Activated gamma-delta T cell (primary cell): ENCODE results near the gene BPIFB2.

Source experiments
- DNase-seq: peaks from one replicate; lab custom pipeline; 2025; lab: John Stamatoyannopoulos, UW

Gene BPIFB2

GRCh38 chr20:33005908-33006775 lies 1.4 kb upstream of the BPIFB2 start:
- DNase-seq = no peak

DNA sequence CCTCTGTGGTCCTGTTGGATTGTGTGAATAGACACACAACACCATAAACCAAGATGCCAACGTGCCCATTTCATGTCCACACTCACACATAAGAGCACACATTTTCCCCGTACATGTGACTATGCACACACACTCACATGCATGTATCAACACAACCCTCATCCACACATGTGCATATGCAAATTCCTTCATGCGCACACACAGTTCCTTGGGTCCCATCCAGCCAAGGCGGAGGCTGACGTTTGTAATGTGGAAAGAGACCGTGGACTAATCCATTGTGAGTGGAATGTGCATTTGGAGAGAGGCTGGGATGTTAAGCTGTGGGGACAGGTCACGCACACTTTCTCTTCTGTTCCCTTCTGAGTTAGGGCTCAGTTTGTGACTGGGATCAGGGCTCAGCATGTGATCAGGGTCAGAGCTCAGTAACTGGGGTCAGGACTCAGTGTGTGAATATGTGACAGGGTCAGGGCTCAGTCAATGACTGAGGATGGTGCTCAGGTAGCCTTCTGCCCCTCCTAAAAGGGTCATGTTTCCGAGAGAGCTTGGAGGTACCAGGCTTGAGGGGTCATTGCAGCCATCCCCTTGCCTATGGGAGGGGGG lies 628 bp upstream of the BPIFB2 start:
- DNase-seq = no peak

DNA sequence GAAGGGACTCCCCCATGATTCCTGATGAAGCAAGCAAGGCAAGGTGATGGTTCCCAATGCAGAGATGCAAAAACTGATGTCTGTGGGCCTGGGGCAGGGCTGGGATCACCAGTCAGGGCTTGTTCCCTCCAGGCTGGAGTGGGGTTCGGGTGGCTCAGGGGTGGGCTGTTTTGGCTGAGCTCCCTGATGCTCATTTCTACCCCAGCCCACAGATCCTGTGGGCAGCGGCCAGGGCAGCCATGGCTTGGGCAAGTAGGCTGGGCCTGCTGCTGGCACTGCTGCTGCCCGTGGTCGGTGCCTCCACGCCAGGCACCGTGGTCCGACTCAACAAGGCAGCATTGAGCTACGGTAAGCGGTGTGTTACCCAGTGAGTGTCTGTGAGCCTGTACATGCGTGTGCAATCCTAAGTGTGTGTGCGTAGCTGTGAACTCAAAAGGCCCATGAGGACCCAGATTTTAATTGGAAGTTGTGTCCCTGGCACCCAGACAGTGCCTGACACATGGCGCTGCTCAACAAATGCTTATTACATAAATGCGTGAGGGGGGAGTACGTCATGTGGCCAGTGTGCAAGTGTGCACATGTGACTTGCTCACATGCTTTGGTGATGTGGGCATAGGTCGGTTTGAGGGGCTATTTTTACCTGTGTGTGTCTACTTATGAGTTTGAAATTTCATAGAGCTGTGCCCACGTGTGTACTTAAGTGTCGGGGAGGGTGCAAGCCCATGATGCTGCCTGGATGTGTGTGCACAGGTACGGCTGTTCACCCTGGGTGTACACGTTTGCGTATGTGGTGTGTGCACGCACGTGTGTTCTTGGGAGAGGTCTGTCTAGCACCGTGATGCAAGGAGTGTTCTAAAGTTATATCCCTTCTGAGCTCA lies 1.1 kb downstream of the BPIFB2 start:
- no peak for DNase-seq

GRCh38 chr20:33009214-33010132 lies 2.0 kb downstream of the BPIFB2 start:
- no peak for DNase-seq

- no peak for DNase-seq
Observed at GRCh38 chr20:33010133-33010504, 2.6 kb downstream of the BPIFB2 start.

DNA sequence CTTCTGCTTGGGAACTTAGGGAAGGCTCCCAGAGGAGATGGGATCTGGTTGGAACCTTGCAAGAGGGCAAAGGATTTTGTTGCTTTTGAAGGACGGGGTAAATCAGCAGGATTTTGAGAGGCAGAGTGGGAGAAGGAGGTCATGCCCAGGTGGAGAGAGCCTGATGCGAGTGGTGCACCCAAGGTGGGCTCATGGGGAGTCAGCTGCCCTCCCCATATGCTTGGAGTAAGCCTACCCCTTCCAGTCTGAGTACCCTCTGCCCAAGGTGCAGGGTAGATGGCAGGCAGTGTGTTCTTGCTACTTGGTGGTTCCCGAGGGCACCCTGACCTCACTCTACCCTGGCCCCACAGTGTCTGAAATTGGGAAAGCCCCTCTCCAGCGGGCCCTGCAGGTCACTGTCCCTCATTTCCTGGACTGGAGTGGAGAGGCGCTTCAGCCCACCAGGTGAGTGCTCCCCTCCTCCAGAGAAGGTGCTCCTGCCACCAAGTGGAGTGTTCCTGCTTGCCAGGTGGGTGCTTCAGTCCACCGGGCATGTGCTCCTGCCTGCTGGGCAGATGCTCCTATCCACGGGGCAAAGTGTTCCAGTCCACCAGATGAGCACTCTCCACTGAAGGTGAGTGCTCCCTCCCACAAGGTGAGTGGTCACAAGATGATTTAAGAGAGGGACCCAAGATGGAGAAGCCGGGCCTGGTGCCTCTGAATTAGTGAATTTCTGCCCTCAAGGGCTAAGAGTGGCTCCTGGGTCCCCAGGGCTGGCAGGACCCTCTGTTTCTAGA lies 3.4 kb downstream of the BPIFB2 start:
- no peak for DNase-seq

GRCh38 chr20:33012327-33013189 lies 5.1 kb downstream of the BPIFB2 start:
- DNase-seq = no peak

- DNase-seq = no peak
Observed at GRCh38 chr20:33013701-33014326, 6.3 kb downstream of the BPIFB2 start.

GRCh38 chr20:33014336-33015113 lies 7.0 kb downstream of the BPIFB2 start:
- no peak for DNase-seq

- no peak for DNase-seq
Observed at GRCh38 chr20:33015114-33015484, 7.6 kb downstream of the BPIFB2 start.

GRCh38 chr20:33015700-33016580 lies 8.4 kb downstream of the BPIFB2 start:
- no peak for DNase-seq

GRCh38 chr20:33016581-33017109 lies 9.1 kb downstream of the BPIFB2 start:
- no peak for DNase-seq

DNA sequence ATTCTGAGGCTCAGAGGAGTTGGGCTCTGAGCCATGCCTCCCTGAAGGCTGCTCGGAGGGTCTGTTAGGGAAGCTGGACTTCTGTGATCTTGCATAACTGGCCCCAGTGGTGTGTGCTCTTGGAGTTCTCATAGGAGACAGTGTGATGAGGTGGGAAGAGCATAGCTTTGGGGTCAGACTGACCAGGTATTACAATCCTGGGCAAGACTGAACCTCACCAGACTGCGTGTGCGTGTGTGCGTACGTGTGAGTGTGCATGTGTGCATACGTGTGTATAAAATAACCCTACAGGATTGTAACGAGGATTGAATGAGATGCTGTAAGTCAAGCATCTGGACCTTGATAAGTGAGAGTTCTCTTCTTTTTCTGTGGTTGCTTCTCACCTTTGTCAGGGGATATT lies 10.0 kb downstream of the BPIFB2 start:
- no peak for DNase-seq

DNA sequence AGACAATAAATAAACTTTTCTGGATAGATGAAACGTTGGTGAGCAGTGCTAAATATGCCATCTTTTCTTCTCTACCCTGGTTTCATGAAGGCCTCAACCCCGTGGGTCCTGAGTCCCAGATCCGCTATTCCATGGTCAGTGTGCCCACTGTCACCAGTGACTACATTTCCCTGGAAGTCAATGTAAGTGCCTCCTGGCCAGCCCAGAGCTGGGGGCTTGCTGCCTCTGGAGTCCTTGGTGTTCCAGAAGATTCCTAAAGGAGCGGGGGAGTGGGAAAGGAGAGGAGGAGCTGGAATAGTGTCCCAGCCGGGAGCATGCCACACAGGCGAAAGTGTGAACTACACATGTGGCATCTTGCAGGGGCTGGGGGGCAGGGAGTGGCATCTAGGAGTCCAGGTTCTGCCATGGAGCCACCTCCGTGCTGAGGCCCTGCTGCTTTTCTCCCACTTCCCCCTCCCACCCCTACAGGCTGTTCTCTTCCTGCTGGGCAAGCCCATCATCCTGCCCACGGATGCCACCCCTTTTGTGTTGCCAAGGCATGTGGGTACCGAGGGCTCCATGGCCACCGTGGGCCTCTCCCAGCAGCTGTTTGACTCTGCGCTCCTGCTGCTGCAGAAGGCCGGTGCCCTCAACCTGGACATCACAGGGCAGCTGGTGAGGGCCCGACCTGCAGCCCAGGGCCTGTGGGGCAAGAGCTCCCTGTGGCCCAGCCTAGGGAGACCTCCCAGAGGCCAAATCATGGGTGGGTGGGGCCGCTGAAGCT lies 10.8 kb downstream of the BPIFB2 start:
- no peak for DNase-seq

DNA sequence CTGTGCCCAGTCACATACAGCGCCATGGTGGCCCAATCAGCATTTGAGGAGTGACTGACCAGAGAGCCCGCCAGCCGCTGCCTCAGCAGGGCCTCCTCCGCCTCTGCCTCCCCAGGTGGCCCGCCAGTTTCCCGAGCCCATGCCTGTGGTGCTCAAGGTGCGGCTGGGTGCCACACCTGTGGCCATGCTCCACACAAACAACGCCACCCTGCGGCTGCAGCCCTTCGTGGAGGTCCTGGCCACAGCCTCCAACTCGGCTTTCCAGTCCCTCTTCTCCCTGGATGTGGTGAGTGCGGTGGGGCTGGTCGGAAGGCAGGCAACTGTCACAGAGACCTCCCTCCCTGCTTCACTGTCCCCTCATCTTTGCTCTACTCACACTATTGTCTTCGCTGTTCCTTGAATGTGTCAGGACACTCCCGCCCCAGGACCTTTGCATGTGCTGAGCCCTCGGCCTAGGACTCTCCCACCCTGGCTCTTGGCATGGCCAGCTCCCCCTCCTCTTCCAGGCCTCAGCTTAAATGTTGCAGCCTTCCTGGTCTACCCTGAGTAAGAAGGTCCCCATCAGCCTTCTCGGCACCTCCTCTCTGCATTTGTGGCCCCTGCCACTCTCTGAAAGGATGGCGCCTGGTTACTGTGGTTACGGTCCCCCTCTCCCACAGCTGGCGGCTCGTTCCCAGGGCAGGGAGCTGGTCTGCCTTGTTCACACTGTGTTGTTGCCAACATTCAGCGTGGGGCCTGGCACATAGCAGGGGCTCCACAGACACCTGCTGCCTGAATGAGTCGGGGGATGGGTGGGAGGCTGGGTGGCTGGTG lies 12.2 kb downstream of the BPIFB2 start:
- DNase-seq = no peak
